Fibroblast of villous mesenchyme (primary cell): ENCODE results near the gene HMGCR. TPM values are rescaled to one million over a fixed set of nuclear protein-coding genes. Genes with fewer than 3 reads are reported as not detected.
A peak's percentile ranks its signal among the peaks of the same experiment; 100 is the strongest.

Experiments
- DNase-seq: peaks from one replicate; pipeline ENCODE4 v3.0.0-alpha.2; 2010; ENCODE audit warnings: low read depth
- H3K4me3 ChIP-seq: 2 replicates; pipeline ENCODE4 v1.5.1; 2011; ENCODE audit warnings: low read depth, mild to moderate bottlenecking, low read length
- CTCF ChIP-seq: IDR thresholded peaks from 2 replicates; pipeline ENCODE4 v1.5.1; 2012; ENCODE audit warnings: low read depth, mild to moderate bottlenecking, low read length; ENCODE audit not compliant: insufficient read depth
- total RNA-seq: library from RNA; depleted of rRNA; stranded (reverse); fragments of >200 nt; gene quantifications from 2 replicates; pipeline ENCODE4 v1.2.3, GENCODE V29; 2012

HMGCR gene
- total RNA-seq, 1 donor: 198 TPM

- peak; percentile 5 for DNase-seq
- no peak overlapping the region for H3K4me3 ChIP-seq
- no peak for TF ChIP-seq CTCF
Measured at GRCh38 chr5:75395277-75395676, 58.3 kb downstream of the HMGCR start.

GRCh38 chr5:75405296-75405695 is 68.3 kb downstream of the HMGCR start:
- no peak overlapping the region for H3K4me3 ChIP-seq
- no peak for TF ChIP-seq CTCF
- no peak for DNase-seq

Other genes starting within 250 kb of the HMGCR start
- gene ANKRD31, start 100.3 kb upstream of the HMGCR start, total RNA-seq: under 0.01 and 0.32 TPM in 2 replicates
- 22.2 and 27.2 TPM in 2 replicates for gene CERT1, start 174.4 kb downstream of the HMGCR start, total RNA-seq
- 33.8 and 50.1 TPM in 2 replicates for gene POLK, start 174.7 kb downstream of the HMGCR start, total RNA-seq